HG03175 (cell line): ENCODE data around the gene ARMH4.

Source experiments
- ATAC-seq: cut with Tn5 transposase; IDR thresholded peaks from one replicate; pipeline ENCODE4 v1.9.1; 2021; ENCODE audit warnings: mild to moderate bottlenecking, moderate library complexity; ENCODE audit not compliant: unreplicated experiment

Gene ARMH4

DNA sequence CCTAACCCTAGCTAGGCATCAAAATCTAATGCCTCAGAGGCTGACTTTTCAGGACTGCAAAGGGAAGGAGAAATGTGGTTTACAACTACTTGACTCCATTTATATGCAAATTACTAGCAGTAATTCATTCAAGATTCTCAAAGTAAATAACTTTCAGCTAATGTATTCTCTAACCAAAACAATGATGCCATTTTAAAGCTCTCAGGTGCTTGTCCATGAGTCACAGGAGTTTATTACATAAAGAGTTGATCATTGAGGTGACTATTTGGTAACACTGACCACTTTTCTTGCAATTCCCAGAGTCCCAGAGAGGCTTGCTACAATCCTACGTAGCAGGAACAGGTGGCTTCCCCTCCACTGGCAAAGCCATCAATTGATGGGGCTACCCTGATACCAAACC lies 177.1 kb downstream of the ARMH4 start:
- ATAC-seq: no peak

- ATAC-seq: no peak
Measured at GRCh38 chr14:57970594-57970993, 181.4 kb downstream of the ARMH4 start.

DNA sequence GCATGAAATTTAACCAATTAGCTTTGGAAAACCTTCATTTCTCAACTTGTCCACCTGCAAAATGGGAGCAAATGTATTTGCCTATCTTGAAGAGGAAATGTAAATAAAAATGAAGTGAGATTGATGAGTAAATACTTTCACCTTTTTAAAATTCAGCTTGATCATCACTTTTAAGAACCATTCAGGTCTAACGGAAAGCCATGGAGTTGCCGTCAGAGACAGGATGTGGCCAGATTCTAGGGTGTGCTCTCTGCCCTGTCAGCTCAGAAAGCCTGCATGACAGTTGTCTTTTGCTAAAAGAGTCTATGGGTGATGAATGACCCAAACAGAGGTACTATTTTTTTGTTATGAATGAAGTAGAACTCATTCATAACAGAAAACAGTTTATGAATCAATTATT lies 181.8 kb downstream of the ARMH4 start:
- no peak for ATAC-seq

DNA sequence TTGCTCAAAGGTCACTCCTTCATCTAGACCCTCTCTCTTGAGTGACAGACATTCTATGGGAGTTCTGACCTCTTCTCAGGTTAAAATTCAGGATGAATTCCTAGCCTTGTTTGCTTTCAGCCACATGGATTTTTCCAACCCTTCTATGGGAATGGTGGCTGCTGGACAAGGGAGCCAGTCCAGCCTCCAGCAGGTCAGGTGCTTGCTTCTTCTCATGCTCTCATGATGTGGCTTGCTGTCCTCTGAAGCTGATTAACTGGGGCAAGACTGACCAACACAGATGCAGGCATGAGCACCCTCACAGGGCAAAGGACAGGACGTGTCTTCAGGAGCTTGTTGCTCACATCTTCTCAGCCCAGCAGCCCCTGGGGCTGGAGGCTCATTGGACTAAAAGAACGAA lies 188.9 kb downstream of the ARMH4 start:
- no peak for ATAC-seq

DNA sequence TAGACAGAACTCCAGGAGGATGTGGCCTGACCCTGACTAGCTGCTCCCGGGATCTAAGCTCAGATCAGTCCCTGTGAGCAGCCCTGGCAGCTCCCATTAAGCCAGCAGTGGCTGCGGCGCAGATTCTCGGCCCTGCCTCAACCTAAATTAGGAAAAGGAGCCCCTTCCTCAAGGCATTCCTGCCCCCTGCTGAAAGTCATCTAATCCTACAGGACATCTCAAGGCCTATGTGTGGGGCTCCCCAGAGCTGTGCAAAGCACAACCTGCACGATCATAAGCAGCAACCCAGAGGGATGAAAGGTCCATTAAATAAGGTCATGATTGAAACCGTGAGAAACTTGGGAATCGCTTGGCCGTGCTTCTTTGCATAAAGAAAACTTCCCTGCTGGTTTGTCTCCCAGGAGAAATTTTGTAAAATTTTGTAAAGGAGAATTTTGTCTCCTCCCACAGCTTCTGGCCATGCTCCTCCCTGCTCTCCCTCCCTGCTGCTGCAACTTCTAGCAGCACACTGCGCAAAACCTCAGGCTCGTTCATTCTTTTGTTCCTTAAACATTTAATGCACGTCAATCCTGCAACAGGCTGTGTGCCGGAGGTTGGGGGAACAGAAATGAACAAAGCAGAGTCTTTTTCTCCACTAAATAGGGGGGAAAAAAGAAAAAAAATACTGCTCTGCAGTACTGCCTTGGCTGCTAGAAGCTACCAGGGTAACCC lies 189.5 kb downstream of the ARMH4 start:
- no peak for ATAC-seq

GRCh38 chr14:57961786-57962060 lies 190.3 kb downstream of the ARMH4 start:
- no peak for ATAC-seq

GRCh38 chr14:57960946-57961785 lies 190.8 kb downstream of the ARMH4 start:
- ATAC-seq: no peak

DNA sequence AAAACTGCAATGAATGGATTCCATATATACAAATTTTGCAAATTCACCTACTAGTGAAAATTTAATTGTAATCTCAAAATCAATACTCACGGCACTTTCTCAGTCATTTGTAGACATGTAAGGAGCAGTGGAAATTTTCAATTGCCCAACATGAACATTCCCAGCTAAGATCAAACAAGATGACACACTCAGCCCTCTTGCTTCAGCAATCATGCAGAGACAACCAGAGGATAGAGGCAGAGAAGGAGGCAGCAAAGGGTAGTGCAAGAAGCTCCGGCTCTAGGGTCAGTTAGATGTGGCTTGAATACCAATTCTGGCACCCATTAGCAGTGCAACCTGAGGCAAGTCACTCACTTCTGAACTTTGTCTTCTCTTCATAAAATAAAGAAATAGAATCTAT lies 194.6 kb downstream of the ARMH4 start:
- no peak for ATAC-seq
